Measurements from ENCODE around the gene SLC16A10.
"Not testable (repeated sequence)": the region's sequence is repeated elsewhere in the genome, so short reads cannot be mapped to it uniquely, and the experiment has no call there.

The SLC16A10 gene

DNA sequence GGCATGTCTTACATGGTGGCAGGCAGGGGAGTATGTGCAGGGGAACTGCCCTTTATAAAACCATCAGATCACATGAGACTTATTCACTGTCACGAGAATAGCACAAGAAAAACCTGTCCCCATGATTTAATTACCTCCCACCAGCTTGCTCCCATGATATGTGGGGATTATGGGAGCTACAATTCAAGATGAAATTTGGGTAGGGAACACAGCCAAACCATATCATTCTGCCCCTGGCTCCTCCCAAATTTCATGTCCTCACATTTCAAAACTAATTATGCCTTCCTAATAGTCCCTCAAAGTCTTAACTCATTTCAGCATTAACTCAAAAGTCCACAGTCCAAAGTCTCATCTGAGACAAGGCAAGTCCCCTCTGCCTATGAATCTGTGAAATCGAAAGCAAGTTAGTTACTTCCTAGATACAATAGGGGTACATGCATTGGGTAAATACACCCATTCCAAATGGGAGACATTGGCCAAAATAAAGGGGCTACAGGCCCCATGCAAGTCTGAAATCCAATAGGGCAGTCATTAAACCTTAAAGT lies 102.4 kb downstream of the SLC16A10 start:
- DNase-seq = not testable (repeated sequence)

DNA sequence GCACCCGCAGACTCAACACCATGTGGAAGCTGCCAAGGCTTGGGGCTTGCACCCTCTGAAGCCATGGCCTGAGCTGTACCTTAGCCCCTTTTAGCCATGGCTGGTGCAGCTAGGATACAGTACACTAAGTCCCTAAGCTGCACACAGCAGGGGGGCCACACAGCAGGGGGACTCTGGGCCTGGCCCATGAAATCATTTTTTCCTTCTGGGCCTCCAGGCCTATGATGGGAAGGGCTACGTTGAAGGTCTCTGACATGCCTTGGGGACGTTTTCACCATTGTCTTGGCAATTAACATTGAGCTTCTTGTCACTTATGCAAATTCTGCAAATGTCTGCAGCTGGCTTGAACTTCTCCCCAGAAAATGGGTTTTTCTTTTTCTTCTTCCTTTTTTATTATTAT lies 103.3 kb downstream of the SLC16A10 start:
- DNase-seq = no peak

DNA sequence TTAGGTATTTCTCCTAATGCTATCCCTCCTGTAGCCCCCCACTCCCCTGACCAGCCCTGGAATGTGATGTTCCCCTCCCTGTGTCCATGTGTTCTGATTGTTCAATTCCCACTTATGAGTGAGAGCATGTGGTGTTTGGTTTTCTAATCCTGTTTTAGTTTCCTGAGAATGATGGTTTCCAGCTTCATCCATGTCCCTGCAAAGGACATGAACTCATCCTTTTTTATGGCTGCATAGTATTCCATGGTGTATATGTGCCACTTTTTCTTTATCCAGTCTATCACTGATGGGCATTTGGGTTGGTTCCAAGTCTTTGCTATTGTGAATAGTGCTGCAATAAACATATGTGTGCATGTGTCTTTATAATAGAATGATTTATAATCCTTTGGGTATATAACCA lies 103.8 kb downstream of the SLC16A10 start:
- DNase-seq = not testable (repeated sequence)

GRCh38 chr6:111192911-111193555 lies 105.7 kb downstream of the SLC16A10 start:
- no peak for DNase-seq

DNA sequence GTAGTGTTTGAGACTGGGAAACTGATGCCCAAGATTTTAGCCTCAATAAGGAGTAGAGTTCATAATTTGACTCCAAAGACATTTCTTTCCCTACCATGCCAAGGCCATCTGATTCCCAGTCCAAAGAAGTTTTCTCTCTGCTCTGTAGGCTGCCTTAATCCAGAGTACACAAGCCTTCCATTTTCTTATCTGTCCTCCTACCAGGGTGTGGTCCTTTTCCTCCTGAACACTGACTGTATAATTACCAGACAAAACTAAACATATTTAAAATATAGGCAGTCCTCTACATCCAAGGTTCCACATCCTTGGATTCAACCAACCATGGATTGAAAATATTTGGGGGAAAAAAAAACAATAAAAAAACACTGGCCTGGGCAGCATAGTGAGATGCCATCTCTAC lies 108.4 kb downstream of the SLC16A10 start:
- no peak for DNase-seq

DNA sequence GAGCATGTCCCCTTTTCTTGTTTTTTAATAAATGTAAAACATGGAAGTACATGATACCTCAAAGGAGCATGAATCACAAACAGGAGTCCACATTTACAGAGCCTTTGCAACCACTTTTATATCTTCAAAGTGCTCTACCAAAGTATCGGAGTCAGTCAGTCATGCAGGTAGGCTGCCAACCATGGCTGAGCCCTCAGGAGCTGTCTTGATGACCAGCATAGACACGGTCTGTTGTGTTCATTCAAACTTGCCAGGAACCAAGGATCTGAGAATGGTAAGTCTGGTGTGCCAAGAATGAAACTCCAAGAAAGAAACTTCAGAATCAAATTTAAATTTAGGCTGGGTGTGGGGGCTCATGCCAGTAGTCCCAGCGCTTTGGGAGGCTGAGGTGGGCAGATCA lies 111.5 kb downstream of the SLC16A10 start:
- DNase-seq = no peak

DNA sequence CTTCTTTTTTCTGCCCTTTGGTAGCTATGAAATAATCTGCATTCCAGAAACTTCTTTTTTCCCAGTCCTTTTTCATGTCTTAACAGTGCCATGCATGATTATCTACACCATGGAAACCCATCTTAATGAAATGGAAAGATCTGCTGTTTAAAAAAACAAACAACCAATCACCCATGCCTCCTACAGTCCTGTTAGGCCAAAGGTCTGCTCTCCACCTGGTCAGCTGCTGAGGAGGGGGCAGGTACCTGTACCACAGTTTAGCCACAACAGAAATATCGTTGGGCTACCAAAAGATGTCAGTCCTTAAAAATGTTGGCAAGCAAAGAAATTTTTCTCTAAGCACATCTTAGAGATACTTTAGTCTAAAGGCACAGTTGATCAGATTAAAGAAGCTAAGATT lies 112.6 kb downstream of the SLC16A10 start:
- DNase-seq = no peak

- no peak for DNase-seq
Observed at GRCh38 chr6:111200350-111201243, 113.3 kb downstream of the SLC16A10 start.

DNA sequence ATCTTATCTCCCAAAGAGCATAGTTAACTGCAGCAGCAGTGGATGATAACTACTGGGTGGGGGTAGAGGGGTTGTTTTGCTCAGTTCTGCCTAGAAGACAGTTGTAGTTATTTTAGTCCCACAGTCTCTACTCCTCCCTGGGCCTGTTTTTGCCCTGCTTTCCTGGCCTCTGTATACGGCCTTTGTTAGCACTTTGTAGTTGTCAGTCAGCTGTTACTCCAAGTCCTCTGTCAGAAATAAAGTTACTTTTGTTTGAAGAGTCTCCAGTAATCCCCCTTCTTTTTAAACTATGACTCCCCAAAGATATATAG lies 113.9 kb downstream of the SLC16A10 start:
- DNase-seq = no peak

- DNase-seq = no peak
Observed at GRCh38 chr6:111201764-111202163, 114.5 kb downstream of the SLC16A10 start.

DNA sequence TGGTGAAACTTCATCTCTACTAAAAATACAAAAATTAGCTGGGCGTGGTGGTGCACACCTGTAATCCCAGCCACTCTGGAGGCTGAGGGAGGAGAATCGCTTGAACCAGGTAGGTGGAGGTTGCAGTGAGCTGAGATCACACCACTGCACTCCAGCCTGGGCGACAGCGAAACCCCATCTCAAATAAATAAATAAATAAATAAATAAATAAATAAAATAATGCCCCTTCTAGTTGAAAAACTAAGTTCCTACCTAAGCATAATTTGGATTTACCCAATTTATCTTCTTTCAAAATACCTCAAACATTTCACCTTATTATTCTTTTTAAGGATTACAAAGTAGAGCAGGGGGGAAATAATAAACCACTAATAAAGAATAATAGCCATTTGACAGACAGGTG lies 116.2 kb downstream of the SLC16A10 start:
- not testable (repeated sequence) for DNase-seq

- DNase-seq = no peak
Observed at GRCh38 chr6:111204305-111204704, 117.0 kb downstream of the SLC16A10 start.

GRCh38 chr6:111204881-111205280 lies 117.6 kb downstream of the SLC16A10 start:
- DNase-seq = no peak

- DNase-seq = no peak
Observed at GRCh38 chr6:111205502-111205901, 118.2 kb downstream of the SLC16A10 start.

DNA sequence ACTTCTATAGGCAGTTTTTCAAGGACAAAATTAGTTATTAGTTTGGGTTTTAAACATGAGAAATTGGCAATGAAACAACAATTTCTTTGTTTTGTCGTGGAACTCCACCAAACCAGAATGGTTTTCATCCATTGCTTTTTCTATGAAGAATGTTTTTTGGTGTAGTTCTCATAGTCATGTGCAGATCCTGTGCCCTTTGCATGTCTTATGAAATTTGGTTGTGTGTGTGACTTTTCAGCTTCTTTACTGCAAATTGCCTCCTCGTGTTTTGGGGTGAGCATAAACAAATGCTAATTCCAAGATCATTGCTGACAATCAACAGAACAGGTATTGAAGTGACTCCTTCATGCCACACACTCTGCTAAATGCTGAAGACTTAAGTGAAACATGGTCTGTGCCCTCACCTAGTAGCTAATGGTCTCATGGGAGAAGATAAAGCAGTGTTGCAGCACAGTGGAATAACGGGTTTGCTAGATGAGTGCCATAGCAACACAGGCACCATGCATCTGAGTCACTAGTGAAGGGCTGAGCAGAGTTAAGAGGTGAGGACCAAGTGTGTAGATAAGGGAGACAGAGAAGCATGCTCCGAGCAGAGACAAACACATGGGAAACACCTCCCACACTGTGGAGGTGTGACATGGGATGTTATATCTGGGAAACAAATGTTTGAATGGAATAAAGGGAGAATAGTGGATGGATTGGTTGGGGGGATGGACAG lies 120.0 kb downstream of the SLC16A10 start:
- no peak for DNase-seq

DNA sequence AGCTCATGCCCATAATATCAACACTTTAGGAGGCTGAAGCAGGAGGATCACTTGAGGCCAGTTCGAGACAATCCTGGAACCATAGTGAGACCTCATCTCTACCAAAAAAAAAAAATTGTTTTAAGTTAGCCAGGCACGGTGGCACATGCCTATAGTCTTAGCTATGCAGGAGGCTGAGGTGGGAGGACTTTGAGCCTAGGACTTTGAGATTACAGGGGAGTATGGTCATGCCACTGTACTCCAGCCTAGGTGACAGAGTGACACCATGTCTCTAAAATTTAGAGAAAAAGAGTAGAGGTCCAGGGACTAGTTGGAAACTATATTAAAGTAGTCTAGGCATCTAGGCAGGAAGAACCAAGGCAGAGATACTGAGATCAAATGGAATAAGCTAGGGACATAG lies 121.6 kb downstream of the SLC16A10 start:
- no peak for DNase-seq

GRCh38 chr6:111210194-111210728 lies 123.0 kb downstream of the SLC16A10 start:
- peak; percentile 6 for DNase-seq

DNA sequence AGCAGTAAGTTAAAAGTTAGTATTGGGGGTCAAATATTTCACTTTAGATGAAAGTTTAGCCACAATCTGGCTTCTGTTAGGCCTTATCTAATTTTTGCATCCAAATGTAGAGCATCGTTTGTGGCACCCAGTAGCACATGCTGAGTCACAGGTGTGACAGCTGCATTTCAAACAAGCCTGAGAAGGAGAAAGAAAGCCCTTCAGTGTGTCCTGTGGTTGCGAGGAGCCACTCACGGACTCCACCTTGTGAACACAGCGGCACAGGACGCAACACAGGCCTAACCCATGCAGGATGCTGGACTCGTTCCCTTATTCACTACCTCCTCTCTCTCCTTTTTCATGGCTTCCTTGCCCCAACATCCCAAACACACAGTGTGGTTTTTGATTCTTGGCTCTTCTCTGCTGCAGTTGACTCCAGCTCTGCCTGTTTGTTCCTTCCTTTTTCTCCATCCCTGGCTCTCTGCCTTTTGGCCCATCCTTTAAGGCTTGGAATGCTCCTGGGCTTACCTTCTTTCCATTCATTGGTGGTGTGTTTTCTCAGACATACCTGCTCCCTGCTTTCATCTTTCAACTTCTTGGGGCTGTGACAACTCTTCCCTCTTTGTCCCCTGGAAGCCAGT lies 124.2 kb downstream of the SLC16A10 start:
- no peak for DNase-seq

GRCh38 chr6:111212625-111213024 lies 125.3 kb downstream of the SLC16A10 start:
- no peak for DNase-seq

DNA sequence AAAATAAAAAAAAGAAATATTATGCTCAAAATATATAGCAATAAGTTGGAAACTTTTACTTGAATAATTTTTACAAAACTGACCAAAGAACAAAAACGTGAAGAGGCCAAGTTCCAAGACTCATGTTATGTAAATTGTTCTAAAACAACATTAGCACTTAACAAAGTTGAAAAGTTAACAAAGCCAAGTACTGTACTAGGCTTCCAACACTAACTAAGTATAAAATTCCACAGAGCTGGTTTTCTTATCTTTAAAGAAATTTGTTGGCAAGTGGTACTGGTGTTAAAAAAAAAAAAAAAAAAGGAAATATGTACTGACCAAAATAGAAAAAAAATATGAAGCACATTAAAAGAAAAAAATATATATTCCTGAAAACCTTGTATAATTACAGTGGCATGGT lies 127.8 kb downstream of the SLC16A10 start:
- no peak for DNase-seq

GRCh38 chr6:111219785-111220184 lies 132.5 kb downstream of the SLC16A10 start:
- no peak for DNase-seq

- no peak for DNase-seq
Observed at GRCh38 chr6:111220383-111221031, 133.2 kb downstream of the SLC16A10 start.
